ENCODE results near the gene CST9. TPM values are rescaled to one million over a fixed set of nuclear protein-coding genes. Genes with fewer than 3 reads are reported as not detected.
A peak's percentile ranks its signal among the peaks of the same experiment; 100 is the strongest.

The CST9 gene
- total and polyA plus RNA-seq, 2 of the 13 experiments (the other 11 are each of a cell fraction or from before 2014, with no cell fraction given) = 0.07 TPM; not detected in 1

- TF ChIP-seq, protein P1, sequence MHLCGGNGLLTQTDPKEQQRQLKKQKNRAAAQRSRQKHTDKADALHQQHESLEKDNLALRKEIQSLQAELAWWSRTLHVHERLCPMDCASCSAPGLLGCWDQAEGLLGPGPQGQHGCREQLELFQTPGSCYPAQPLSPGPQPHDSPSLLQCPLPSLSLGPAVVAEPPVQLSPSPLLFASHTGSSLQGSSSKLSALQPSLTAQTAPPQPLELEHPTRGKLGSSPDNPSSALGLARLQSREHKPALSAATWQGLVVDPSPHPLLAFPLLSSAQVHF (CRISPR knock-in tag; IDR thresholded peaks at IDR 0.05) = 0 out of 2 replicates have a peak, but pooled peaks have one; percentile 51
- TF ChIP-seq SP5 (CRISPR knock-in tag; IDR thresholded peaks at IDR 0.05; ENCODE audit: borderline replicate concordance, low read depth) = peak; percentile 99
- TF ChIP-seq FOXK1 (CRISPR knock-in tag; IDR thresholded peaks at IDR 0.05; ENCODE audit: borderline replicate concordance, low read depth) = peak; percentile 97
- TF ChIP-seq ZNF646 (CRISPR knock-in tag; IDR thresholded peaks at IDR 0.05) = 0 out of 2 replicates have a peak, but pooled peaks have one; percentile 62
- TF ChIP-seq CHD2 (IDR thresholded peaks at IDR 0.05; ENCODE audit: low read depth, low read length) = 0 out of 2 replicates have a peak, but pooled peaks have one; percentile 40
- TF ChIP-seq ZNF34 (CRISPR knock-in tag; IDR thresholded peaks at IDR 0.05; ENCODE audit: borderline replicate concordance) = peak; percentile 71; the same call in 1 of the 2 replicates
Observed at GRCh38 chr20:23620670-23621386, 15.1 kb upstream of the CST9 start (continued).

Measured in HepG2 (cell line).